Pons (tissue), 1 donor: Measurements from ENCODE around the gene TLX2.

Experiments
- DNase-seq: peaks from one replicate; pipeline ENCODE4 v3.0.0-alpha.2; 2016; ENCODE audit warnings: low spot score

The TLX2 gene

GRCh38 chr2:74496997-74497776, 17.1 kb upstream of the TLX2 start:
- no peak for DNase-seq

DNA sequence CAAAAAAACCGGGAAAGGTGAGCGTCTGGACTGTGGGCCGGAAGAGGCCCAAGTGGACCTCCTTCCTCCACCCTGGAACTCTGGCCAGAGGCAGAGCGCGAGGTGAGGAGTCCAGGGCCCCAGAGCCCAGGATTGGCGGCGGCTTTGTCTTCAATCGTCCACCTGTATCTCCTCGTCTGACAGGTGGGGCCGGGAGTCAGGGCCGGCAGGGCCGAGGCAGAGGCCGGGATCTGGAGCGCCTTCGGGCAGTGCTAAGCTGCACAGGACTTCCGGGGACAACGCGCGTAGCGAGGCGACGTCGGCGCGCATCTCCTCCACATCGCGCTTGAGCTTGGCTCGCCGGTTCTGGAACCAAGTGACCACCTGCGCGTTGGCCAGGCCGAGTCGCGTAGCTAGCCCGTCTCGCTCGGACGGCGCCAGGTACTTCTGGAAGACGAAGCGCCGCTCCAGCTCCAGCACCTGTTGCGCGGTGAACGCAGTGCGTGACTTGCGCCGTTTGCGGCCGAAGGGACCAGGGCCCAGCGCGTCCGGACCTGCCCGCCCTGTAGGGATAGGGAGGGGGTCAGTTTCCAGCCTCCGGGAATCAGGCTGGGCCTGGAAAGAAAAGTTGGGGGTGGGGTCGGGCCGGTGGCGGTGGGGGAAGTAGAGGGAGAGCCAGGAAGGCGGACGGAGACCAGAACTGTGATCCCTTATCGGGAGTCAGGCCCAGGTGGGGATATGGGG, 16.3 kb upstream of the TLX2 start:
- DNase-seq: no peak

GRCh38 chr2:74498500-74499266, 15.6 kb upstream of the TLX2 start:
- DNase-seq: no peak

- no peak for DNase-seq
These were observed 14.8 kb upstream of the TLX2 start, which contains the start of gene LBX2 for GRCh38 chr2:74499267-74499939. TSS of gene LBX2 (minus strand) at chr2:74499603. CDS start at chr2:74499537, 66 bp downstream.

- DNase-seq: no peak
These were observed 14.2 kb upstream of the TLX2 start for GRCh38 chr2:74499940-74500577.

DNA sequence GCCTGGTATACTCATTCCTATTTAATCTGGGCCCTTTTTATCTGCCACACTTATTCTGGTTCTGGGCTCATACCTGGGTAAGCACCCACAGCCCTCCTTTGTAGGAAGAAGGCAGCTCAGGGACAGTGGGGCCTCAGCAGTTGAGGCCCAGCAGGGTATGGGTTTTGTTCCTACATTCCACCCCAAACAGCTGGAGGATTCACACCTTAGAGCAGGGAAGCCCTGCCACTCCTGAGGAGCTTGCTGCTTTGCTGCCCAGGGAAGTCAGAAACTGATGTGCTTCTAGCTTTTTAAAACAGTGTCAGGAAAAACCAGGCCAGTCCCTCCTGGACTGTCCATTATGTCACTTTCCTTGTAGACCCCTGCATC, 13.7 kb upstream of the TLX2 start:
- no peak for DNase-seq

GRCh38 chr2:74501335-74502071, 12.7 kb upstream of the TLX2 start:
- DNase-seq: no peak

- DNase-seq: no peak
These were observed 12.0 kb upstream of the TLX2 start for GRCh38 chr2:74502147-74502719.

GRCh38 chr2:74502720-74503505, 11.3 kb upstream of the TLX2 start:
- no peak for DNase-seq

DNA sequence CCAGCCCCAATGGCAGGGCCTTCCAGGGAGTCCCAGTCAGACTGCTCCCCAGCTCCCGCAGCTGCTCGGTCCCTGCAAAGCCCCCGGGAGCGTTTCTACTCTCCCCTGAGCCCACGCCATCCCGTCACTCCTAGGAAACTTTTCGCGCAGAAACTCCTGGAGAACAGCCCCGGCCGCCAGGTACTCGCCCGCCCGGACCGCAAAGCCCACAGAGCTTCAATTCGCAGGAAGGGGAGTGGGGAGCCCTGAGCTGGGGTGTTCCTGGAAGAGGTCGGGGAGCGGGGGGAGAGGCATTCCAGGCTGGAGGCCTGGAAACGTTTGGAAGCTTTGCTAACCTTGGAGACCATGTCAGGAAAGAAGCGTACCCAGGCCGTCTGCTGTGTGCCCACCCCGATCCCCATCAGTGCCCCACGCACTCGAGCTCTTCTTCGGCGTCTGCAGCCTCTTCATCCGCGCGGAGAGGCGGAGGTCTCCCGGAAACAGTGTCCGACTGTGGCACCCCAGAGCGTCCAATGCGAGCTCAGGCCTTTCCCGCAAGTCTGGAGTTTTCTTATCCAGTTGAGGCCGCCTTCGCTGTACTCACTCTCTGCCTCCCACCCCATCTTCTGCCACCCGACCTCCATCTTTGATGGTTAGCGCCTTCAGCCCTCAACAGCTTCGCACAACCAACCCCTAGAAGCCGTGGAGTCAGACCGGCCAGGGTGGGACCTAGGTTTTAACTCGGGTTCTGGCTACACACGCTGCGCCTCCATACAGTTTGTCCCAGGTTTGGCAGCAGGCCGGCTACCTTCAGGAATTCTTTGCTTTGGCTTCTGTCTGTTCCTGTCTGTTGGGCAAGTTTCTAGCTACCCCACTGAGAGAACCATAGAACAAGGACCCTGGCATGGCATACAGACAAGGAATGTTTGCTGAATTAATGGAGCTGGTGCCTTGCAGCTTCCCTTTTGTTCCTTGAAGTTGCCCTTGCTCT, 10.5 kb upstream of the TLX2 start:
- DNase-seq: no peak

DNA sequence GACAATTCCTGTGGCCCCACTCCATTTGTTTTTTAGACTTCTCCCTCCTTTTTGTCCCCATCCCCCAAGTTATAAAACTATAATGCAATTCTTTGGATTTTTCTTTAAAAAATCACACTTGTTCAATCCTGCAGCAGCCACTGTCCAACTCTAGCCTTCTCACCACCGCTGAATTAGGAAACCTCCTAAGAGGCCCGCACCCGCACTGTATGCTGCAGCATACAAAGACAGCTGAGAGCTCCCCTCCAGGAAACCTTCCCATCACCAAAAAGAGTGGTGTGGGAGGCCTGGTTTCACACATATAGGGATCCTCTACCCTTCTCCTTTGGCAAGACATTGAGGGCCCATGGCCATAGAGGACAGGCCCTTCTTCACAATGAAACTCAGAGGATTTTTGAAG, 9.7 kb upstream of the TLX2 start:
- no peak for DNase-seq

DNA sequence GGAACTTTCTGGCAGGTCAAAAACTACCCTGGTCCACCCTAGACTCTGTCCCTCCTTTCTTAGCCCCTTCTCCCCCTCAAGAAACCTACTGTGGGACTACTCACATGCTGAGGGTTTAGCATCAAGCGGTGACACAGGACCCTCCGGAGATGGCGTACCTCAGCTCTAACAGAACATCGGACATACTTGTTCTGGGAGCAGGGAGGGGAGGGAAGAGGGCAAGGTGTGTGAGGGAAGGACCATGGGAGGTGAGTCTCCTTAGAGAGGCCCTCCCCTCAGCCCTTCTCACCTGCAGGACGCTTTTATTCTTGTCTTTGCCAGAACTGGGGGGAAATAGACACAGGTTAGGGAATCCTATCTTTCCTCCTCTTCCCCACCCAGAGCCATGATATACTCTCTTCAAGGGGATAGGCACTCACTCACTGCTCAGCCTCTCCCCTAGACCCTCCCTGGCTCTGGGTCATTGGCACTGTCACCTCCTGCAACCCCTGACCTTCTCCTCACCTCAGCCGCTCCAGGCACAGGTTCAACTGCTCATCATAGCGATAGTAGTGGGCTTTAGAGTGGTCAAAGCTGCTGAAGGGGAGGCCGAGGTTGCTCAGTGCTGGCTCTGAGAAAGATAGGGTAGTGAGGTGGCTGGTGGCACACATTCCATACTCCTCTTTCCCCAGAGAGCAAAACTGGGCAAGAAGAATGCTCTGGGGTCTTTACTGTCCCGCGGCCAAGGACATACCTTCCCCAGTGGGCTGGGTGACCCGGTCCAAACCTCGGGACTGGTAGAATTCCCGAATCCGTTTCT, 8.6 kb upstream of the TLX2 start:
- no peak for DNase-seq

GRCh38 chr2:74507145-74507925, 6.9 kb upstream of the TLX2 start, which contains the start of gene PCGF1:
TSS of gene PCGF1 (minus strand) at chr2:74507695. CDS start at chr2:74507668, 27 bp downstream.
- DNase-seq: peak; percentile 99

GRCh38 chr2:74507926-74508520, 6.2 kb upstream of the TLX2 start:
- DNase-seq: peak; percentile 11

DNA sequence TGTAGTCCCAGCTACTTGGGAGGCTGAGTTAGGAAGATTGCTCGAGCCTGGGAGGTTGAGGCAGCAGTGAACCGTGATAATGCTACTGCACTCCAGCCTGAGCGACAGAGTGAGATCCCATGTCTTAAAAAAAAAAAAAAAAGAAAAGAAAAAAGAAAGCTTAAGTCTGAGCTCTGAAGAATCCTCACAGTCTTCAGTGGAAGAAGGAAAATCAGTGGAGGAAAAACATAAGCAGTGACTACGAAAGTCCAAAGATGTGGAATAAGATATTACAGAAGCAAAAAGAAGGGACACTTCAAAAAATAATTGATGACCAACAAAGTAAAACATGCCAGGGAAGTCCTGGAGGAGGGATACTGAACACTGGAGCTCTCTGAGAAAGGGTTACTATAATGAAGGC, 4.0 kb upstream of the TLX2 start:
- DNase-seq: no peak
